AG09309 (cell line): Measurements from ENCODE around the gene PTH1R.

Source experiments
- DNase-seq: peaks from one replicate; pipeline ENCODE4 v3.0.0-alpha.2; 2010; ENCODE audit warnings: low read depth
- H3K4me3 ChIP-seq: 2 replicates; pipeline ENCODE4 v1.5.1; 2011; ENCODE audit warnings: mild to moderate bottlenecking, low read depth, low read length, moderate library complexity; ENCODE audit not compliant: control insufficient read depth
- TF ChIP-seq, protein P1 (sequence below): IDR thresholded peaks from 2 replicates; pipeline ENCODE4 v1.5.1; 2011; ENCODE audit warnings: mild to moderate bottlenecking, low read depth, low read length, inconsistent platforms; ENCODE audit not compliant: insufficient read depth, control insufficient read depth; ENCODE audit errors: missing control alignments

Gene PTH1R

DNA sequence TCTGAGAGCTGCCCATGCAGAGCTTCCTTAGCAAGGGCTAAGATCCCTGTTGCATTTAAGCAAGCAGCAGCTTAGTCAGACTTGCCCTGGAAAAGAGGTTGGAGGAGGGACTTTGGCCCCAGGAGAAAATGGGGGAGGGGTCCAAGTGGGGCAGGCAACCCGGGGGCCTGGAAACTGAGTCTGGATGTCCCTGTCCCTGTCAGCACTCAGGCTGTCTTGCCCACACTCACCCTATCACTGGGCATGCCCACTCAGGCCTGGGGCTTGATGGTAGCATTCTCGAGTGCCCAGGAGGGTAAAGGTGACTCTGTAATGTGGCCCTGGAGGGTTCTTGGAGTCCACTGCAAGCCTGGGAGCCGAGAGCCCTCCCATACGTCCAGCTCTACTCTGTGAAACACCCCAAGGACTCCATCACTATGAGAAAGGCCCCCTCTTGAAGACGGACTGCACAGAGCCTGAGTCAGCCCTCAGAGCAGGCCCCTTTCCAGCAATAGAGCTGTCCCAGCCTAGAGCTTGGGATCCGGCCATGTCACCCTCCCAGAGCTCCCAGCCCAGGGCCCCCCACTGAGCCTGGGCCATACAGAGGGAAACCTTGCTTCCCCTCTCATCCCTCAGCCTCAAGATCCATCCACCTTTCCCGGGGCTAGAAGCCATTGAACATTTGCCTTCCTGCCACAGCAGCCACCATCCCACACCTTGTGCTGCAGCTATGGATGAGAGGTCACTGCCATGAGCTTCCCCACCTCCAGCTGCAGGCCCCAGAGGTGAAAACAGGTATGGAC lies 27.6 kb upstream of the PTH1R start:
- TF ChIP-seq, protein P1, sequence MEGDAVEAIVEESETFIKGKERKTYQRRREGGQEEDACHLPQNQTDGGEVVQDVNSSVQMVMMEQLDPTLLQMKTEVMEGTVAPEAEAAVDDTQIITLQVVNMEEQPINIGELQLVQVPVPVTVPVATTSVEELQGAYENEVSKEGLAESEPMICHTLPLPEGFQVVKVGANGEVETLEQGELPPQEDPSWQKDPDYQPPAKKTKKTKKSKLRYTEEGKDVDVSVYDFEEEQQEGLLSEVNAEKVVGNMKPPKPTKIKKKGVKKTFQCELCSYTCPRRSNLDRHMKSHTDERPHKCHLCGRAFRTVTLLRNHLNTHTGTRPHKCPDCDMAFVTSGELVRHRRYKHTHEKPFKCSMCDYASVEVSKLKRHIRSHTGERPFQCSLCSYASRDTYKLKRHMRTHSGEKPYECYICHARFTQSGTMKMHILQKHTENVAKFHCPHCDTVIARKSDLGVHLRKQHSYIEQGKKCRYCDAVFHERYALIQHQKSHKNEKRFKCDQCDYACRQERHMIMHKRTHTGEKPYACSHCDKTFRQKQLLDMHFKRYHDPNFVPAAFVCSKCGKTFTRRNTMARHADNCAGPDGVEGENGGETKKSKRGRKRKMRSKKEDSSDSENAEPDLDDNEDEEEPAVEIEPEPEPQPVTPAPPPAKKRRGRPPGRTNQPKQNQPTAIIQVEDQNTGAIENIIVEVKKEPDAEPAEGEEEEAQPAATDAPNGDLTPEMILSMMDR = no peak
- DNase-seq = no peak
- no peak overlapping the region for H3K4me3 ChIP-seq

DNA sequence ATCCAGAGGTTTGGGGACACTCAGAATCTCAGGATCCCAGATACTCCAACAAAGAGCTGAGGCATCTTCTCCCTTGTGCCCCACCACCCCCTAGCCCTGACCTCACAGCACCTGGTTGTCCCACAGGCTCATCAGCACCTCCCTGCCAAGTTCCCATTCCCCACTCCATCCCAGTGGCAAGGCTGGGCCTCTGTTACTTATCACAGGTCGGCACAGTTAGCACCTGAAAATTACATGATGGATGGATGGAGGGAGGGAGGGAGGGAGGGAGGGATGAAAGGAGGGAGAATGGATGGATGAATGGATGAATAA lies 27.1 kb upstream of the PTH1R start:
- no peak for DNase-seq
- TF ChIP-seq, protein P1 = no peak
- no peak overlapping the region for H3K4me3 ChIP-seq

DNA sequence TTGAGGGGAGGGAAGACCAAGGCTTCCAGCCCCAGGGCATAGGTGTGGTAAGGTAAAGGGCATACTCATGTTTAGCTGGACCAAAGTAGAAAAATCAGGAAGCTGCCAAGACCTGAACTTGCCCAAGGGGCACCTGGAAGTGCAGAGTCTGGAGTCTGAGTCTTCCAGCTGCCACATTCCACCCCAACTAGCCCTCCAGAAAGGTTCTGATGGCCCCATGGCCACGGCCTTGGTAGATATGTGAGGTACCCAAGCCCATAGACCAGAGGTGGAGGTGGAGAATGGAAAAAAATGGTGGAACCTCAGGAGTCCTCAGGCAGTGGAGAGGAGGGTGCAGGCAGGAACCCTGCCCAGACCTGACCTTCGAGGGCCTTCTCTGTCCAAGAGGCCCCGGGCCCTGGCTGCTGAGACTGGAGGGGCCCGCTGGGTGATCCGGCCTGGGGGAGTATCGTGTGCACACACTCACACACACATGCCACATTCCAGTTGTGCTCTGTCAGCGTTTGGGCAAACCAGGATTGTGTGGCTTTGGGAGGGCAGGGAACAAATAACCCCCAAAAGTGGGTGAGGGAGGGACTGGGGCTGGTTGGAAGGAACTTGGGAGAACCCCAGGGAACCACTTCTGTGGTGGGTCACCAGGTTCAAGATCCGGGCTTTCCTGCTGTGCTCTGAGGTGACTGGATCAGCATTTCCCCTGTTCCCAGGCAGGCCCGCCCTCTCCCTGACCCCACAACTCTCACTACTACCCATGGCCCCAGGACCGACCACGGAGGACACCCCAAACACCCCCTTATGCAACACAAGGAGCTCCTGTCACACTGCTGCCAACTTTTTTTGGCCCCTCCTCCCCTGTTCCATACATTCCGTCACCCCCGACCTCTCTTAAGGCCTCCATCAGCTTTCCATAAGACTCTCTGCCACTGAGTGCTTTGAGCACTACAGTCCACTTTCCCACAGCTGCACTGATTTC lies 25.9 kb upstream of the PTH1R start:
- no peak for DNase-seq
- H3K4me3 ChIP-seq = no peak overlapping the region
- TF ChIP-seq, protein P1 = no peak

DNA sequence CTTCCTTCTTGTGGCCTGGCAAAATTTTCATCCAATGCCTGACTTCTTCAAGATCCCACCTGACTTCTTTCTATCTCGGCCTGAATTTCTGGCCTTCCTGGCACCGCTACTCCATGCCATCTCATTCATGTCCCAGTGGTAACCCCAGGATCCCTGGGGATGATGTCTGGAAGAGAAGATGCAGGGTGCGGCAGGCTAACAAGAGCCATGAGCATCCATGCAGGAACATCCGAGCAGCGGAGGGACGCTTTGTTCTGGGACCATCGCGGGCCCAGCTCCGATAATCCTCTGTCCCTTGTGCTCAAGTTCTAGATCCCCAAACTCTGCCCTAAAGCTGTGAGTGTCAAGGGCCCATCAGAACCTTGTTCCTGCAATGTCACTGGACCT lies 25.2 kb upstream of the PTH1R start:
- TF ChIP-seq, protein P1 = no peak
- DNase-seq = no peak
- no peak overlapping the region for H3K4me3 ChIP-seq

DNA sequence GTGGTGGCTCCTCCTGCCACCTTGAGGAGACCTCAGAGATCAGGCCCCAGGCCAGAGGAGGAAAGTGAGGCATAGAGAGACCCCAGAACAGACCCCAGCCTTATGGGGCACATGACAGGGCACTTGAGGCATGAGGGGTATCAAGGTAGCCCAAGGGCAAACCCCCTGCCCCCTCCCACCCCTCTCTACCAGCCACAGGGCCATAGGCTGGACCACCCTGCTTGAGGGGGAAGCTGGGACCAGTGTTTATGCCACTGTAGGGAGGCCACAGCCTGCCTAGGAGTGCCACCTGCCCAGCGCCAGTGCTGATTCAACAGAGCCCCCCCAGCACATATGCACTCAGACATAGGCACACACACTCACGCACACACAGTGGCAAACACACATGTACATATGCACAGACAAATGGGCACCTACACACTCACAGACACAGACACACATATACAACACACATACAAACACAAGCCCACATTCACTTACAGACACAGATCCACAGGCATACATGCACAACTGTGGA lies 24.6 kb upstream of the PTH1R start:
- TF ChIP-seq, protein P1 = no peak
- DNase-seq = no peak
- H3K4me3 ChIP-seq = no peak overlapping the region

DNA sequence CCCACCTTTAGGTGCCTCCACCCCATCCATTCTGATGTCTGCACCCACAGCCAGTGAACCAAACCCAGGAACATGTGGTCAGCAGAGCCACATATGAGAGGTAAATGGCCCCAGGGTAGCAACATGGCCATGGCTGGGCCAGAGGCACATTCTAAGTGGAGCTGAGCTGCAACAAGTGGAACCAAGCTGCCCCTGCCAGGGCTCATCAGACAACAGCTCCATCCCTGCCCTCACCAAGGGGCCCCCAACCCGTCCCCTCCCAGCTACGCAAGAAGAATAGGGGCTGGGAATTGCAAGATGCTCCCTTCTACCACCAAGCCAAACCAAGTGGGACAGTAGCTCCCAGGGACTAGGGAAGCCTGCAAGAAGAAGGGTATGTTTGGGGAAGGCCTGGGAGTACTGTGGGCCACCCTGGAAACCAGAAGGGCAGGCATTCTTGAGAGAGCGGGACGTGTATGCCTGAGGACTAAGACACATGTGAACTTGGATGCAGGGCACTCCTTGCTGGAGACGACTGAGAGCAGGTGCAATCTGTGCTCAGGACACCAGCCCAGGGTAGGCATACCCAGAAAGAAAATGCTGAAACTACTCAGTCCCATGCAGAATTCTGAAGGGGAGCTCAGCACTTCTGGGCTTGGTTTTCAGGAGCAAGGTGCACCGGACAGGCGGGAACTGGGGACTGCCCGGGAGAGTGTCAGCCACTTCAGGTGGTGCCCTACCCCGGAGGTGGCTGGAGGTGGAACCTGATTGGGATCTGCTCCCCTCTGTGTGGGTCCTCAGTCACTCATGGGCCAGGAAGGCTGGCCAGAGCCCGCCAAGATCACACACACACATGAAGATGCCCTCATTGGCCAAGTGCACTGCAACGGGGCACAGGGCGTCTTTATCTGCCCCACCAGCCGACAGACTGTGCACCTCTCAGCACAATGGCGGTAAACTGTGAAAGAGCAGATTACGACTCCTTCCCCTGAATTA lies 23.8 kb upstream of the PTH1R start:
- H3K4me3 ChIP-seq = no peak overlapping the region
- DNase-seq = no peak
- TF ChIP-seq, protein P1 = no peak
